Ovary (tissue), 9 donors: ENCODE data around the gene CXCL14. TPM values are rescaled to one million over a fixed set of nuclear protein-coding genes. Genes with fewer than 3 reads are reported as not detected.

ENCODE experiments used
- DNase-seq, 5 donors: peaks; one replicate each; pipeline ENCODE4 v3.0.0-alpha.2; 2019 to 2020
- H3K27ac ChIP-seq, 2 donors: fragments of 200-600 bp; one replicate each; pipeline versions ENCODE4 v1.5.1 to v1.8.0; 2019 to 2022
- H3K27me3 ChIP-seq: fragments of 200-600 bp; one replicate; pipeline ENCODE4 v1.8.0; 2022
- H3K36me3 ChIP-seq: fragments of 200-600 bp; sonication (generic); one replicate; pipeline ENCODE4 v1.5.1; 2019
- H3K4me1 ChIP-seq: one replicate; pipeline ENCODE4 v1.8.1; 2013; ENCODE audit warnings: mild to moderate bottlenecking, moderate library complexity; ENCODE audit not compliant: insufficient read depth
- H3K4me3 ChIP-seq: fragments of 200-600 bp; sonication (generic); one replicate; pipeline ENCODE4 v1.5.1; 2017
- H3K9me3 ChIP-seq, 2 donors: fragments of 200-600 bp in 1 of 2; sonication (generic) in 1 of 2; one replicate each; pipeline versions ENCODE4 v1.5.1 to v1.8.1; 2013 to 2019; ENCODE audit warnings: mild to moderate bottlenecking in 1 of 2, moderate library complexity in 1 of 2
- EP300 ChIP-seq: sonication (generic); formaldehyde crosslinking; IDR thresholded peaks from one replicate; pipeline ENCODE4 v1.6.1; 2017; ENCODE audit warnings: antibody characterized with exemption
- POLR2A ChIP-seq: fragments of 450-650 bp; IDR thresholded peaks from one replicate; pipeline ENCODE4 v1.6.1; 2017; ENCODE audit warnings: antibody characterized with exemption, mild to moderate bottlenecking, moderate library complexity
- WGBS, 3 donors: extraction: QIAGEN DNeasy Blood & Tissue Kit in 1 of 3; methylation state at CpG; one replicate each; pipeline versions ENCODE4 v1.1.5 to v1.1.7; 2013 to 2017; 5-methylcytosine and 5-hydroxymethylcytosine counted together
- intact Hi-C, 4 donors: fragments of 100-400 bp; cut with DNase I; formaldehyde crosslinking; loops; one replicate each; pipeline versions ENCODE4 v1.11.0 to v1.15.1; 2022 to 2023
- polyA plus RNA-seq, 2 donors: library from polyadenylated mRNA; stranded (reverse); fragments of 200-250 nt in 1 of 2; fragments of 350-450 nt in 1 of 2; fragmentation: Illumina TruSeq in 1 of 2; extraction: RNeasy Lipid Tissue Mini Kit (QIAGEN cat#74804) in 1 of 2; gene quantifications; one replicate each; pipeline ENCODE4 v1.2.3, GENCODE V29; 2013 to 2014
- total RNA-seq, 7 donors: library from RNA; depleted of rRNA in 2 of 7; stranded (reverse); fragments of >200 nt in 2 of 7; fragmentation: NEBNext Ultra II Directional in 3 of 7; extraction: Animal tissue kit (Norgen Biotek cat#: 25700) in 3 of 7; gene quantifications; one replicate each; pipeline versions ENCODE4 v1.1.0 to v1.2.4, GENCODE V29; 2016 to 2023
- TF ChIP-seq, protein P1 (sequence below), 3 donors: fragments of 450-650 bp in 2 of 3; fragments of 200-600 bp in 1 of 3; IDR thresholded peaks; one replicate each; pipeline versions ENCODE4 v1.5.1 to v1.8.0; 2016 to 2022; ENCODE audit warnings: antibody characterized with exemption in 3 of 3, mild to moderate bottlenecking in 1 of 3
- donor health status: DM: no; HTN: no; CAD: no; lungs with moderate emphysema.
- donor health status: DM: no; HTN: no; CAD: no.
- donor health status: Bipolar disorder and iron deficiency.
- donor health status: DM: yes; HTN: yes; CAD: no.
- donor health status: DM: no; HTN: no; CAD: no.
- donor health status: DM: yes; HTN: yes; CAD: no.

CXCL14 gene
- total and polyA plus RNA-seq, 9 donors, result 0.10 to 23.3 (median 2.8) TPM

DNA sequence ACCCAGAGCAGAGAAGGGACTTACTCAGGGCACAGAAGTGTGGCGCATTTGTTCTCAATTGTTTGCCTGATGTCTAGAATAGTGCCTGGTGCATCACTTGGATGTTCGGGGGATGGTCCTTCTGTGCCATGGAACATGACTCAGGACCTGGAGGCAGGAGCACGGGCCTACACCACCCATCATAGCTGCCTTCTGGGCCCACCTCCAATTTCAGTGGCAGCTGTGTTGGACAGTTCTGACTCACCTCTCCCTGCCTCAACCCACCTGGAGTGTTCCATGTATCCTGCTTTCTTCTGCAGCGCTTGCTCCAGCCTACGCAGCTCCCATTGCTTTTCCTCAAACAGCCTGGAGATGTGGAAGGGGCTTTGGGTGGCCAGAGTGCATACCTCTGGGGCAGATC lies 12.5 kb upstream of the CXCL14 start:
- 80 to 94% (median 86%) methylated on average over 5 of the region's 5 CpGs for WGBS, 3 donors
- intact Hi-C loops, result no loop called here
- no peak for DNase-seq

DNA sequence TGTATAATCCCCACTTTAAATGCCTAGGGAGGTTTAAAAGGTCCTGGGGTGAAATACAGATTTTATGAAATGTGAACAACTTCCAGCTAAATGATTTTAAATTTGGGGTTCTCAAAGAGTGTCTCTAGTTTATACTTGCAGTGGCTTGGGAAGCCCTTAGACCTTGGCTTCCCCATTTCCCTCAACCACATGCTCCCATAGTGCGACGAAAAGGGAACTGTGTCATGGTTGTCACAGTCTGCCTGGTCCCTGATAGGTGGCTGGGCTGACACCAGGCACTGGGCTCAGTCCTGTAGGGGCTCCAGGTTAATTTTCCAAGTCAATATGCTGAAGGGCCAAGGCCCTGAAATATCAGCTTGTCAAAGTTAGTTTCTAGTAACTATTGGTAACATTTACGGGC lies 10.4 kb upstream of the CXCL14 start:
- no peak for DNase-seq
- Histone ChIP-seq H3K27ac (no peak overlapping the region), H3K9me3 (no peaks in the 10 kb centered on the region), H3K4me3 (no peak overlapping the region), H3K27me3 (no peaks in the 10 kb centered on the region), H3K4me1 (no peaks in the 10 kb centered on the region), H3K36me3 (no peaks in the 10 kb centered on the region)
- no peak for TF ChIP-seq EP300
- 91 to 94% (median 92%) methylated on average over 3 of the region's 3 CpGs for WGBS, 3 donors
- intact Hi-C loops, result no loop called here

More for the DNA sequence above, 12.5 kb upstream of the CXCL14 start:
- Histone ChIP-seq H3K27ac (no peak overlapping the region), H3K27me3 (no peaks in the 10 kb centered on the region), H3K36me3 (no peaks in the 10 kb centered on the region), H3K4me1 (no peaks in the 10 kb centered on the region), H3K4me3 (no peak overlapping the region), H3K9me3 (no peaks in the 10 kb centered on the region)
- TF ChIP-seq, protein P1, sequence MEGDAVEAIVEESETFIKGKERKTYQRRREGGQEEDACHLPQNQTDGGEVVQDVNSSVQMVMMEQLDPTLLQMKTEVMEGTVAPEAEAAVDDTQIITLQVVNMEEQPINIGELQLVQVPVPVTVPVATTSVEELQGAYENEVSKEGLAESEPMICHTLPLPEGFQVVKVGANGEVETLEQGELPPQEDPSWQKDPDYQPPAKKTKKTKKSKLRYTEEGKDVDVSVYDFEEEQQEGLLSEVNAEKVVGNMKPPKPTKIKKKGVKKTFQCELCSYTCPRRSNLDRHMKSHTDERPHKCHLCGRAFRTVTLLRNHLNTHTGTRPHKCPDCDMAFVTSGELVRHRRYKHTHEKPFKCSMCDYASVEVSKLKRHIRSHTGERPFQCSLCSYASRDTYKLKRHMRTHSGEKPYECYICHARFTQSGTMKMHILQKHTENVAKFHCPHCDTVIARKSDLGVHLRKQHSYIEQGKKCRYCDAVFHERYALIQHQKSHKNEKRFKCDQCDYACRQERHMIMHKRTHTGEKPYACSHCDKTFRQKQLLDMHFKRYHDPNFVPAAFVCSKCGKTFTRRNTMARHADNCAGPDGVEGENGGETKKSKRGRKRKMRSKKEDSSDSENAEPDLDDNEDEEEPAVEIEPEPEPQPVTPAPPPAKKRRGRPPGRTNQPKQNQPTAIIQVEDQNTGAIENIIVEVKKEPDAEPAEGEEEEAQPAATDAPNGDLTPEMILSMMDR (IDR thresholded peaks at IDR 0.05), result no peak
- TF ChIP-seq EP300, result no peak
- no peak for TF ChIP-seq POLR2A

DNA sequence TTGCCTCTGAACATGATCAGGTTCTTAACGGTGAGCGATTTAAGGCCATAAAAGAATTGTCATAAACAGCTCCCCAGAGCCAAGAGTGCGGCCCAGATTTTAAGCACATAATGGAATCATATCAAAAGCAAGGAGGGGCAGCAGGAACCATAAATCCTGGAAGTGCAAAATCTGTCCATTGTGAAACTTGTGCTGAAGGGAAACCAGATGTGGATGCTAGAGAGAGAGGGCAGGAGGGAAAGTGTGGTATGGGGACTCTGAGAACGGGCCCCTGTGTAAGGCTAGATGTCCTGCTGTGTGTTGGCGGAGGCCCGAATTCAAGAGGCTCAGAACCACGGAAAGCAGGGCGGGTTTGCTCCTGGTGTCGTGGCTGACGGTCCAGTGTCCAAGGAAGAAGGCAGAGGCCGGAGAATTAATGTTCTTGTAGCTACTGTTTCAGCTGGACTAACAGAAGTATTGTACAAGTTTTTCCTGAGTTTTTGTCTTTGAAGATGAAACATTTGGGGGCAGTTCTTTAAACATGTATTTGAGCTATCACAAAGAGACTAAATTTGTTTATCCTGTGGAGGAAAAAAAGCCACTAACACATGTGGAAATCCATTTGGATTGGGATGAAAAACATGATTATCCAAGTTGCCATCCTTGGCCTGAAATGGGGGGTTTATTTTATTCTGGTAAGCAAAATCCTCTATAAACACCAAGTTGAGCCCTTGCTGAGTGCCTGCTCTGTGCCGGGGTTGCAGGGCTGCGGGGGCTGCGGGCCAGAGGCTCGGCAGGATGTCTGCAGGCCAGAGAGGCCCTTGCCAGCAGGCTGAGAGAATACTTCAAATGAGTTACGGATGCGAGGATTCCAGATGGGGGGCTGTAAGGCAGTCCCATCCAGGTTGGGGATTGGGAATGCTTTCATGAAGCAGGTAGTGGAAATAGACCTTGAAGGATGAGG lies 9.2 kb upstream of the CXCL14 start:
- H3K9me3 ChIP-seq, result no peaks in the 10 kb centered on the region
- no peak for DNase-seq
- TF ChIP-seq POLR2A (no peak), EP300 (no peak)
- TF ChIP-seq, protein P1 (IDR thresholded peaks at IDR 0.05), result no peak
- H3K27ac ChIP-seq, result no peak overlapping the region
- H3K36me3 ChIP-seq, result no peaks in the 10 kb centered on the region
- H3K27me3 ChIP-seq, result no peaks in the 10 kb centered on the region
- H3K4me1 ChIP-seq, result no peaks in the 10 kb centered on the region
- H3K4me3 ChIP-seq, result no peak overlapping the region
- WGBS, 3 donors, result 56 to 60% (median 56%) methylated on average over 17 of the region's 17 CpGs
- intact Hi-C loops, result no loop called here

DNA sequence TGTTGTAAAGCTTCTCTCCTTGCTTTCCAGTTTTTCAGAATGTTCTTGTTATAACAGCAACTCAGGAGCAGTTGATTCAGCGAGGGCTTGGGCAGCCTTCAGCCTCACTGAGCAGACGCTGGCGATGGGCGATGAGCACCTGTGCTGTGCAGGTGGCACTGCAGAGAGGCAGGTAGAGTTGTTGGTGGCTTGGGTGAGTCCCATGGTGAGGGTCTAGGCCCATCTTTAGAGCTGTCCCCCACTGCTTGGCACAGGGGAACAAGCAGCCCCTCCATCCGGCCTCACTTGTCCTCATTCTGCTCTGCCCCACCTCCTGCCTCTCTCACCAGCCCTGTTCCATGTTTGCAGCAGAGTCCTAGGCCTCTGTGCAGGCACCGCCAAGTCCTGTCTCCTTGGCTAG lies 6.1 kb upstream of the CXCL14 start:
- WGBS, 3 donors, result 87 to 88% (median 88%) methylated on average over 6 of the region's 6 CpGs
- Histone ChIP-seq H3K4me3 (no peak overlapping the region), H3K4me1 (no peaks in the 10 kb centered on the region), H3K27me3 (no peaks in the 10 kb centered on the region), H3K36me3 (no peaks in the 10 kb centered on the region), H3K9me3 (no peaks in the 10 kb centered on the region), H3K27ac (no peak overlapping the region)
- intact Hi-C loops, result no loop called here
- TF ChIP-seq EP300, result no peak
- no peak for TF ChIP-seq POLR2A
- TF ChIP-seq, protein P1 (IDR thresholded peaks at IDR 0.05), result no peak
- no peak for DNase-seq

DNA sequence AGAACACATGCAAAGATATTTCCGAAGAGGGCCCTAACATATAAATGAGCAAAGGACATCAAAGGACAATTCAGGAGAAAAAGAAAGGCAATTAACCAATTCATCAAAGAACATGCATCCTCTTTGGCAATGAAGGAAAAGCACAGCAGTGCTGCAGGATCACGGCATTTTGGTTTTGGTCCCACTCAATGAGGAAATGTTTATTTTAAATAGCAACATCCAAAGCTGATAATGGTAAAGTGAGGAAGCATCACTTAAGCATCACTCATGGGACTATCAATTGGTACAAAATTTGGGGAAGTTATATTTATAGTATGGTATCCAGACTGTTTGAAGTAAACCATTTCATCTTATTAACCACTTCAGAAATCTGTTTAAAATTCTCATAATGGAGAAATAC lies 5.5 kb upstream of the CXCL14 start:
- 63 to 71% (median 65%) methylated on average over 2 of the region's 2 CpGs for WGBS, 3 donors

More for the DNA sequence above, 5.5 kb upstream of the CXCL14 start:
- intact Hi-C loops, result no loop called here
- no peak overlapping the region for H3K27ac ChIP-seq
- DNase-seq, result no peak
- TF ChIP-seq EP300 (no peak), POLR2A (no peak)
- TF ChIP-seq, protein P1 (IDR thresholded peaks at IDR 0.05), result no peak
- H3K27me3 ChIP-seq, result no peaks in the 10 kb centered on the region
- H3K9me3 ChIP-seq, result no peaks in the 10 kb centered on the region
- no peak overlapping the region for H3K4me3 ChIP-seq
- no peaks in the 10 kb centered on the region for H3K36me3 ChIP-seq
- H3K4me1 ChIP-seq, result no peaks in the 10 kb centered on the region
